Stimulated activated memory B cell treated with anti-CD40 and anti-IgM and Interleukin-4, amounts not matched to agents 10 μg/mL and 1 μg/mL and 100 μg/mL, for 72 hours (primary cell): ENCODE results near the gene TNNT2.

Source experiments
- ATAC-seq: fragments of 150-1000 bp; cut with Tn5 transposase; 2 replicates; pipeline ENCODE4 v1.10.0; 2021
- H3K27ac Mint-ChIP-seq: one replicate; pipeline ENCODE4 v1.8.0; 2022; ENCODE audit warnings: mild to moderate bottlenecking, mixed read lengths
- H3K27me3 Mint-ChIP-seq: one replicate; pipeline ENCODE4 v1.8.0; 2022; ENCODE audit warnings: mixed read lengths
- H3K36me3 Mint-ChIP-seq: one replicate; pipeline ENCODE4 v1.8.0; 2022; ENCODE audit warnings: mixed read lengths
- H3K4me1 Mint-ChIP-seq: one replicate; pipeline ENCODE4 v1.8.0; 2022; ENCODE audit warnings: mixed read lengths
- H3K4me3 Mint-ChIP-seq: one replicate; pipeline ENCODE4 v1.8.0; 2022; ENCODE audit warnings: mild to moderate bottlenecking, moderate library complexity, mixed read lengths
- H3K9me3 Mint-ChIP-seq: one replicate; pipeline ENCODE4 v1.8.0; 2022; ENCODE audit warnings: mixed read lengths

Gene TNNT2

DNA sequence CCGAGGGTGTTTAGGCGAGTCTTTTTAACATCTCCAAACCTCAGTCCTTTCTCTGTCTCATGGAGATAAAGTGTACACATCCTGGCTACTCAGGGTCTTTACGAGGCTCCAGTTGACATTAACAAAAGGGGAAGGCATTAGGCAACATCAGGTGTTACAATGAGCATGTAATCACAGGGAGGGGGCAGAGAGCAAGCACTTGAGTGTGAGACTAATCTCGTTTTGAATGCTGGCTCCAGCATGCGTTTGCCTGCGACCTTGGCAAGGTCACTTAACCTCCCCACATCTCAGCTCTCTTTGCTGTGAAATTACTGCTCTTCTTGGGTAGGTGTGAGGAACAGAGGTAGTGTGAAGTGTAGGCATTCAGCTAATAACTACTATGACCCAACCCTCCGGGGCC lies 3.1 kb downstream of the TNNT2 start:
- H3K9me3 Mint-ChIP-seq, result no peaks in the 10 kb centered on the region
- no peak for ATAC-seq
- H3K27me3 Mint-ChIP-seq, result peaks cover 40% of the 10 kb centered on the region
- no peak overlapping the region for H3K27ac Mint-ChIP-seq
- no peak overlapping the region for H3K4me3 Mint-ChIP-seq
- H3K36me3 Mint-ChIP-seq, result no peaks in the 10 kb centered on the region
- no peaks in the 10 kb centered on the region for H3K4me1 Mint-ChIP-seq

- no peak for ATAC-seq
- no peak overlapping the region for H3K27ac Mint-ChIP-seq
Measured at GRCh38 chr1:201371792-201372191, 5.7 kb downstream of the TNNT2 start.

DNA sequence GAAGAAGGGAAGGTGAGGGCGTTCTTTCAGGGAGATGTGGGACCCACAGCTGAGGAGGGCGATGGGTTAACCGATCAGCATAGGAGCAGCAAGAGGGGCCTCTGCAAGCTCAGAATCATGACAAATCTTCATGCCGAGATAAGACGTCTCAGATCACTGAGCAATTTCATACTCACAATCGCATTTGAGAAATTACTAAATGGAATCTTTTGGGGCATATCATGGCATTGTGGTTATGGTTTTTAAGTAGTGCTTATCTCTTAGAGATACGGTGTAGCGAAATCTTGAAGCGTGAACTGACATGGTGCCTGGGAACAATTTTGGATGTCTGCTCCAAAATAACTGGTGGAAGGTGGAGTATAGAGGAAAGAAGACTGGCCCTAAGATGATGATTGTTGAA lies 6.2 kb downstream of the TNNT2 start:
- ATAC-seq, result no peak
- H3K36me3 Mint-ChIP-seq, result no peaks in the 10 kb centered on the region
- no peaks in the 10 kb centered on the region for H3K9me3 Mint-ChIP-seq

More at GRCh38 chr1:201371792-201372191, 5.7 kb downstream of the TNNT2 start:
- no peaks in the 10 kb centered on the region for H3K36me3 Mint-ChIP-seq
- no peaks in the 10 kb centered on the region for H3K9me3 Mint-ChIP-seq
- peaks cover 58% of the 10 kb centered on the region for H3K27me3 Mint-ChIP-seq
- H3K4me3 Mint-ChIP-seq, result no peak overlapping the region
- no peaks in the 10 kb centered on the region for H3K4me1 Mint-ChIP-seq

DNA sequence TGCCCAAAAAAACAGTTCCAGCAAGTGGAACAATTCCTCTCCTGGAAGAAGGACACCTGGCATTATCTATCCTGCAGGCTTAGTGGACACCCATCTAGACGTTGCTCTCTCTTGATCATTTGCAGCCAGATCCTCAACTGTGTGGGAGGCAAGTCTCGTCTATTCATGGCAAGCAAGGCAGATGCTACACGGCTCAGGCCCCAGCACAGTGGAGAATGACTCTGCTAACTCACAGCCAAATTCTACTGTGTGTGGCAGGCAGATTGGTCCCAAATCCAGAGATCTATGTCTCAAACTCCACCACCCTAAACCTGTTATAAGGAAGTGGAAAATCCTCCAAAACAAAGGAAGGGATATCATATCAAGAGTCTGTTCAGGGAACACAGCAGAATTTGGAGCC lies 7.0 kb downstream of the TNNT2 start:
- H3K27me3 Mint-ChIP-seq, result peaks cover 52% of the 10 kb centered on the region
- no peaks in the 10 kb centered on the region for H3K36me3 Mint-ChIP-seq
- H3K9me3 Mint-ChIP-seq, result no peaks in the 10 kb centered on the region
- no peak for ATAC-seq
- H3K27ac Mint-ChIP-seq, result no peak overlapping the region
- H3K4me3 Mint-ChIP-seq, result no peak overlapping the region
- no peaks in the 10 kb centered on the region for H3K4me1 Mint-ChIP-seq

More for the DNA sequence above, 6.2 kb downstream of the TNNT2 start:
- no peak overlapping the region for H3K27ac Mint-ChIP-seq
- no peak overlapping the region for H3K4me3 Mint-ChIP-seq
- peaks cover 59% of the 10 kb centered on the region for H3K27me3 Mint-ChIP-seq
- H3K4me1 Mint-ChIP-seq, result no peaks in the 10 kb centered on the region

DNA sequence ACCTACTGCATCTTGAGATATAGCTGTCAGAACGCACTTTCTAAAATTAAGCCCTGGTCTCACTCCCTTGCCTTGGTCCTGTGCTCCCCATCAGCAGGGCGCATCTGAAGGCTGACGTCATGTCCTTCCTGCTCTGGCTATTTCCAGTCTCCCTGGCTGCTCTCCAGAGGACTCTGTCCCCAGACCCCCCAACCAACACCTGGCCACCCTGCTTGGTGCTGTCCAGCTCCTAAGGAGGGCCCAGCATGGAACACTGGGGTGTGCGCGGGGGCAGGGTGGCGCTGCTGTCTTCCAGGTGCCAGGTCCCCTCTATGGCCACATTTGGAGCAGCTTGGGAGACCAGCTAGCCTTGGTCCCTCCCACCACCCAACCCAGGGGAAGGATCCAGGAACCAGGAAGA lies 8.3 kb downstream of the TNNT2 start:
- Mint-ChIP-seq H3K36me3 (no peaks in the 10 kb centered on the region), H3K27me3 (peaks cover 45% of the 10 kb centered on the region), H3K9me3 (no peaks in the 10 kb centered on the region), H3K27ac (no peak overlapping the region), H3K4me1 (no peaks in the 10 kb centered on the region), H3K4me3 (no peak overlapping the region)
- no peak for ATAC-seq

- H3K9me3 Mint-ChIP-seq, result no peaks in the 10 kb centered on the region
- ATAC-seq, result no peak
- H3K4me1 Mint-ChIP-seq, result no peaks in the 10 kb centered on the region
- H3K27ac Mint-ChIP-seq, result no peak overlapping the region
- peaks cover 65% of the 10 kb centered on the region for H3K27me3 Mint-ChIP-seq
- no peak overlapping the region for H3K4me3 Mint-ChIP-seq
- no peaks in the 10 kb centered on the region for H3K36me3 Mint-ChIP-seq
Measured at GRCh38 chr1:201366696-201367095, 10.8 kb downstream of the TNNT2 start.

- no peak overlapping the region for H3K4me3 Mint-ChIP-seq
- H3K36me3 Mint-ChIP-seq, result no peaks in the 10 kb centered on the region
- H3K27me3 Mint-ChIP-seq, result peaks cover 56% of the 10 kb centered on the region
- no peak for ATAC-seq
- no peaks in the 10 kb centered on the region for H3K9me3 Mint-ChIP-seq
- H3K4me1 Mint-ChIP-seq, result no peaks in the 10 kb centered on the region
- H3K27ac Mint-ChIP-seq, result no peak overlapping the region
Measured at GRCh38 chr1:201365251-201365650, 12.2 kb downstream of the TNNT2 start.

DNA sequence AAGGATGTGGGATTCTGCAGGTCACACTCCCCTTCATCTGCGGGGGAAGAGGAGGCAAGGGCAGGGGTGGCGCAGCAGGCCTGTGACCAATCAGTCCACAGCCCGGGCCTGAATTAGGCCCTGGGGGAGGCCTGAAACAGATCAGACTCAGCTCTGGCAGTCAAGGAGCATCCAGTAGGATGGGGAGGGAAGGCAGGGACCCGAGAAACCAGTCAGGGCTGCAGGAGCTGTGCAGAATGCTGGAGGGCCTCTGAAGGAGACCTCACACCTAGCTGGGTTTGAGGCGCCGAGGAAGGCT lies 12.7 kb downstream of the TNNT2 start:
- H3K27me3 Mint-ChIP-seq, result peaks cover 58% of the 10 kb centered on the region
- no peak overlapping the region for H3K27ac Mint-ChIP-seq
- H3K9me3 Mint-ChIP-seq, result no peaks in the 10 kb centered on the region
- H3K4me3 Mint-ChIP-seq, result no peak overlapping the region
- no peaks in the 10 kb centered on the region for H3K4me1 Mint-ChIP-seq
- ATAC-seq, result no peak
- H3K36me3 Mint-ChIP-seq, result no peaks in the 10 kb centered on the region

DNA sequence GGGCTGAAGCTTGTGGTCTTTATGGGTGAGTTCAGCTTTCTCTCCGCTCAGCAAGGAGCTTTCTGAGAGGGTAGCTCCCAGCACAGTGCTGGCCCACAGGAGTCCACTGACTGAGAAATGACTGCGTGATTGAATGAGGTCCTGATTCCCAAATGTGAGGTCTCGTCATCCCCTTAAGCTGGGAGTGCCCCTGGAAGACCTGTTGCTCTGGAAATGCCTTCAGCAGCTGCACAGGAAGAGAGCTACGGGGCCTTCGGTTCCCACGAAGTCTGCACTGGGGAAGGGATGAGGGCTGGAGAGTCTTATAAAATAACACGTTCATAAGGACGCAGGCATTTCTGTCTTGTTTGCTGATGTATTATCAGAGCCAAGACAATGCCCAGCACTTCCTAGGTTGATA lies 14.0 kb downstream of the TNNT2 start:
- Mint-ChIP-seq H3K4me1 (no peaks in the 10 kb centered on the region), H3K36me3 (no peaks in the 10 kb centered on the region), H3K4me3 (no peak overlapping the region), H3K27me3 (peaks cover 59% of the 10 kb centered on the region), H3K9me3 (no peaks in the 10 kb centered on the region), H3K27ac (no peak overlapping the region)
- ATAC-seq, result no peak

DNA sequence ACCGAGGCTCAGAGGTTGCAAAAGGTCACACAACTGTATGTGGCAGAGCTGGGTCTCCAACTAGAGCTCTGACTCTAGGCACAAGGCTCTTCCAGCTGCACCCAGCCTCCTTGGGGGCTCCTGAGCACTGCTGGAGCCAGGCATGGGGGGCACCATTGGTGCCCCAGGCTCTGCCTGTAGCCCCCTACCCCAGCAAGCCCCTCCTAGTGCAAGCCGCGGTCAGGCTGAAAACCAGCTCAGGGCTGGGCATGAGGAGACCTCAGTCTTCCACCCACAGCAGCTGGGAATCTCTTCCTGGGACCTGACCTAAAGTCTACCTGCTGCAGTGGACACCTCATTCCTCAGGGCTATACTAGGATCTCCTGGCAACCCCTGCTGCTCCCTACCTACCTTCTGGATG lies 14.6 kb downstream of the TNNT2 start:
- Mint-ChIP-seq H3K4me3 (no peak overlapping the region), H3K36me3 (no peaks in the 10 kb centered on the region), H3K9me3 (no peaks in the 10 kb centered on the region), H3K27me3 (peaks cover 55% of the 10 kb centered on the region), H3K27ac (no peak overlapping the region), H3K4me1 (no peaks in the 10 kb centered on the region)
- ATAC-seq, result no peak

GRCh38 chr1:201361652-201362504 lies 15.6 kb downstream of the TNNT2 start:
- Mint-ChIP-seq H3K36me3 (no peaks in the 10 kb centered on the region), H3K27ac (no peak overlapping the region), H3K9me3 (no peaks in the 10 kb centered on the region), H3K27me3 (peaks cover 45% of the 10 kb centered on the region), H3K4me3 (no peak overlapping the region), H3K4me1 (no peaks in the 10 kb centered on the region)
- no peak for ATAC-seq

DNA sequence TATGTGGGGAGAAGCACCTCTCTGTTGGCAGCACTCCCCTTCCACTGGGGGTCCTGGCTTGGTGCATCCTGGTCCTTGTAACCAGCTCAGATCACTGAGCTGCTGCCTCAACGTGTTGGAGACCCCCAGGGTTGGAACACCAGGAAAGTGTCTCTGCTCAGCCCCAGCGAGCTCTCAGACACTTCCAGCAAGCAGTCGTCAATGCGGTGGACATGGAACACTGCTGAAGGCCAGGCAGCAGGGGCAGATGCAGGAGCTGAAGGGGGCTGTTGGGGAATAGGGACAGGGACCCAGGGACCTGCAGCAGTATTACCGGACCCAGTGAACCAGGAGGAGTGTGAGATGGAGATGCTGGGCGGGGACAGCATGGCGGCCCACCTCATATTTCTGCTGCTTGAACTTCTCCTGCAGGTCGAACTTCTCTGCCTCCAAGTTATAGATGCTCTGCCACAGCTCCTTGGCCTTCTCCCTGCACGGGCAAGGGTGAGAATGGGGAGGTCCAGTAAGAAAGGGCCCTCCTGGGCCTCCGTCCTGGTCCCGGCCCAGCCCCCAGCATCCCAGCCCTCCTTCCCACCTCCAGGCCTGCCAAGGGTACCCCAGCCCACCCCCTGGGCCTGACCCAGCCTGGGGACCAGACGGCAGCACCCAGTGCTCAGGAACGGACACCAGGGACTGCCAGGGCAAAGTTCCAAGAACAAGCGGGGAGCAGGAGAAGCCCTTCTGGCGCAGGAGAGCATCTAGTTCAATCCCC lies 16.4 kb downstream of the TNNT2 start:
- no peak for ATAC-seq
- H3K4me3 Mint-ChIP-seq, result no peak overlapping the region
- H3K27me3 Mint-ChIP-seq, result peaks cover 38% of the 10 kb centered on the region
- no peaks in the 10 kb centered on the region for H3K4me1 Mint-ChIP-seq
- no peaks in the 10 kb centered on the region for H3K36me3 Mint-ChIP-seq
- no peak overlapping the region for H3K27ac Mint-ChIP-seq
- no peaks in the 10 kb centered on the region for H3K9me3 Mint-ChIP-seq

DNA sequence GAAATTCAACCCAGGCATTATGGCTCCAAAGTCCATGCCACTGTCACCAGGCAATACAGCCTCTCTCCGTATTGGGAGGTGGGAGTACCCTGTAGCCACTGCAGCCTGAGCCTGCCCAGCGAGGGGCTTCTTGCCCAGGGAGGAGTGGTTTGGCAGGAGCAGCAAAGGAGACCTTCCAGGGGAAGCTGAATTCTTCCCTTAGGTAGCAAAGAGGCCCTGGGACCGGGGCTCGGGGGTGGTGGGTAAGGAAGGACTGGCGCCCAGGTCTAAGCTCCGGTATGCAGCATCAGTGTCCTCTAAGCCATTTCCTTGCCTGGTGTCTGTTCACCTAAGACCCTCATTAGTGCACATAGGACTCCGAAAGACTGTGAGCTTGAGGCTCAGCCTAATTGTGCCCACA lies 17.0 kb downstream of the TNNT2 start:
- Mint-ChIP-seq H3K27me3 (peaks cover 38% of the 10 kb centered on the region), H3K36me3 (no peaks in the 10 kb centered on the region), H3K4me1 (no peaks in the 10 kb centered on the region), H3K9me3 (no peaks in the 10 kb centered on the region), H3K27ac (no peak overlapping the region), H3K4me3 (no peak overlapping the region)
- ATAC-seq, result no peak

GRCh38 chr1:201359873-201360210 lies 17.6 kb downstream of the TNNT2 start:
- no peaks in the 10 kb centered on the region for H3K4me1 Mint-ChIP-seq
- ATAC-seq, result no peak
- peaks cover 39% of the 10 kb centered on the region for H3K27me3 Mint-ChIP-seq
- H3K9me3 Mint-ChIP-seq, result no peaks in the 10 kb centered on the region
- H3K27ac Mint-ChIP-seq, result no peak overlapping the region
- H3K4me3 Mint-ChIP-seq, result no peak overlapping the region
- H3K36me3 Mint-ChIP-seq, result no peaks in the 10 kb centered on the region

DNA sequence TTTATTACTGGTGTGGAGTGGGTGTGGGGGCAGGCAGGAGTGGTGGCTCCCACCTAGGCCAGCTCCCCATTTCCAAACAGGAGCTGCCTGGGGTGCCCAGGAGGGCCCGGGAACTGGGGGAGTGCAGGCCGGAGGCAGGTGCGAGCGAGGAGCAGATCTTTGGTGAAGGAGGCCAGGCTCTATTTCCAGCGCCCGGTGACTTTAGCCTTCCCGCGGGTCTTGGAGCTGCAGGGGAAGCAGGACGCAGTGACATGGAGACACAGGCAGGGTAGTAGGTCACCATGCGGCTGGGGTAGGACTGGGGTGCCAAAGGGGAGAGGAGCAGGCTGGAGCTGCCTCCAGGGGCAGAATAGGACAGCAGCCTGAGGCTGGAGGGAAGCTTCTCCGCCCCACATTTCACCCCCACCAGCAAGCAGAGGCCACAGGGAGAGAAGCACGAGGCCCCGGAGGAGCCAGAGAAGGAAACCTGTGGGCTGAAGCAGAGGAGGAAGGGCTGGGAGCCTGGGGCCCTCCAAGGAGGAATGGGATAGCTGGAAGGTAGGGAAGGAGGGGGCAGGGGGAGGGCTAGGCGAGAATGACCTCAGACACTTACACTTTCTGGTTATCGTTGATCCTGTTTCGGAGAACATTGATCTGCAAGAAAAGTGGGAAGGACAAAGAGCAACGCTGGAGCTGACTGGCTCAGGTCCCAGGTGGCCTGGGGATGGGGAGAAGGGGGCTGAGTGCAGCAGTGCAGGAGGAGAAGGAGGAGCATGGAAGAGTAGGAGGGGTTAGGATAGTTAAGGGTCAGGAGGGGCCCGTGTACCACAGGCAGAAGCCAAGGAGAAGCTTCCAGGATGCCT lies 18.2 kb downstream of the TNNT2 start:
- ATAC-seq, result no peak
- H3K4me1 Mint-ChIP-seq, result no peaks in the 10 kb centered on the region
- H3K36me3 Mint-ChIP-seq, result no peaks in the 10 kb centered on the region

More for the DNA sequence above, 18.2 kb downstream of the TNNT2 start:
- peaks cover 45% of the 10 kb centered on the region for H3K27me3 Mint-ChIP-seq
- H3K4me3 Mint-ChIP-seq, result no peak overlapping the region
- no peaks in the 10 kb centered on the region for H3K9me3 Mint-ChIP-seq
- no peak overlapping the region for H3K27ac Mint-ChIP-seq
